ENCODE data around the gene GNAL.
"Not testable (repeated sequence)": the region's sequence is repeated elsewhere in the genome, so short reads cannot be mapped to it uniquely, and the experiment has no call there.

Gene GNAL

DNA sequence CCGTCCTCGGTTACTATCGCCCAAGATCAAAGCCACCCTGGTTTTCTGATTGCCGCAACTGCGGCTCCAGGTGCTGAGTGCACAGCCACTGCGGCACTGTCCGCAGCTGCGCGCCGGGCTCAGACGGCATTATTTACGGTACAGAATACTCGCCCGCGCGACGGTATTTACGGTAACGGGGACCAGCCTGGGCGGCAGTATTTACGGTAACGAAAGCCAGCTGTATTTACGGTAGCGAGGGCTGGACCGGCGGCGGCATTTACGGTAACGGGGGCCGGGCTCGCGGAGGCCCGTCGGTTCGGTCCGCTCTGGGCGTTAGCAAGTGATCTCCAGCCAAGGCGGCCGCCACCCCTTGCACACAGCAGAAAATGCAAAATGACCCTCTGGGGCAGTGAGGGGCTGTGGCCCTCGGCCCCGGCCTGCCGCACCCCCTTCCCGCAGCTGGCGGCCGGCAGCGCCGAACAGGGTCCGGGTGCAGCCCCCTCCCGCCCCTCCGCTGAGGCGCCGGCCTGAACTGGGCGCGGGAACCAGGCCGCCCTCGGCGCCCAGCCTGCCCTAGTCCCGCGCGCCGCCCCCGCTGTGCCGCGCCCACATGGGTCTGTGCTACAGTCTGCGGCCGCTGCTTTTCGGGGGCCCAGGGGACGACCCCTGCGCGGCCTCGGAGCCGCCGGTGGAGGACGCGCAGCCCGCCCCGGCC, at the start of gene GNAL:
Gene GNAL (plus strand): TSS at position 293 of the 697 bp plus-strand sequence. CDS start 300 bp downstream, at position 593.
- no peak for DNase-seq (ENCODE audit: low read depth)

DNA sequence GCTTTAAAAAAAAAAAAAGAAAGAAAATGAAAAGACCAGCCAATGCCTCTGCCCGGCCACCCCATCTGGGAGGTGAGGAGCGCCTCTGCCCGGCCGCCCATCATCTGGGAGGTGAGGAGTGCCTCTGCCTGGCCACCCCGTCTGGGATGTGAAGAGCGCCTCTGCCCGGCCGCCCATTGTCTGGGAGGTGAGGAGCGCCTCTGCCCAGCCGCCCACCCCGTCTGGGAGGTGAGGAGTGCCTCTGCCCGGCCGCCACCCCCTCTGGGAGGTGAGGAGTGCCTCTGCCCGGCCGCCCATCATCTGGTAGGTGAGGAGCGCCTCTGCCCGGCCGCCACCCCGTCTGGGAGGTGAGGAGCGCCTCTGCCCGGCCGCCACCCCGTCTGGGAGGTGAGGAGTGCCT, 41.8 kb upstream of the GNAL start:
- not testable (repeated sequence) for DNase-seq (ENCODE audit: low read depth)

DNA sequence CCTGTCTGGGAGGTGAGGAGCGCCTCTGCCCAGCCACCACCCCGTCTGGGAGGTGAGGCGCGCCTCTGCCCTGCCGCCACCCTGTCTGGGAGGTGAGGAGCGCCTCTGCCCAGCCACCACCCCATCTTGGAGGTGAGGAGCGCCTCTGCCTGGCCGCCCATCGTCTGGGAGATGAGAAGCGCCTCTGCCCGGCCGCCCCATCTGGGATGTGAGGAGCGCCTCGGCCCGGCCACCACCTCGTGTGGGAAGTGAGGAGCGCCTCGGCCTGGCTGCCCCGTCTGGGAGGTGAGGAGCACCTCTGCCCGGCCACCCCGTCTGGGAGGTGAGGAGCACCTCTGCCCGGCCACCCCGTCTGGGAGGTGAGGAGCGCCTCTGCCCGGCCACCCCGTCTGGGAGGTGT, 41.3 kb upstream of the GNAL start:
- DNase-seq (ENCODE audit: low read depth), result not testable (repeated sequence)

DNA sequence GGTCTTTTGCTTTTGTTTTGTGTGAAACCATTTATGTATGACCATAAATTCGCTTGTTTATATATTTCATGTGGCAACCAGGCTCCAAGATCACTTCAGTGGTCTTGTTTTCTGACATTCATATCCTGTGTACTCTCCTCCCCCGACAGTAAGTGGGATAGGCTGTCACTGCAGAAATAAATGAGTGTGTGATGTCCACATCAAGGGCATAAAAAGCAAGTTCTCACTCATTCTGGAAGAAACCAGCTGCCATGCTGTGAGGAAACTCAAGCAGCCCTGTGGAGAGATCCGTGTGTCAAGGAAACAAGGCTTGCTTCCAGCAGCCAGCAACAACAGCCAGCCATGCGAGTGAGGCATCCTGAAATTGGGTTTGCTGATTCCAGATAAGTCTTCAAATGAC, 39.2 kb upstream of the GNAL start:
- DNase-seq (ENCODE audit: low read depth), result no peak

DNA sequence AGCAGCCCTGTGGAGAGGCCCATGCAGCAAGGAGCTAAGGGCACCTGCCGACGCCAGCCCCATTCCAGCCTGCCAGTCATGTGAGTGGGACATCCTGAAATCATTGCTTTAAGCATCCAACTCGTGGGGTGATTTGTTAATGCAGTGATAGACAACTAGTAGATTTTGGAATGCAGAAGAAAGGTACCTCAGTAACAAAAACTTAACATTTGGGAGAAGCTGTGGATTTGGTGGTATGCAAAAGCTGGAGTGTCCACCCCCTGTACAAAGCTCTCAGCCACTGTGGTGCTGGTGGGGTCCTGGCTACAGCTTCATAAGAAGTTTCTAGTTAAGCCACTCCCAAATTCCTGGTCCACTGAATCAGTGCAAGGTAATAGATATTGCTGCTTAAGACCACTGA, 37.2 kb upstream of the GNAL start:
- no peak for DNase-seq (ENCODE audit: low read depth)

DNA sequence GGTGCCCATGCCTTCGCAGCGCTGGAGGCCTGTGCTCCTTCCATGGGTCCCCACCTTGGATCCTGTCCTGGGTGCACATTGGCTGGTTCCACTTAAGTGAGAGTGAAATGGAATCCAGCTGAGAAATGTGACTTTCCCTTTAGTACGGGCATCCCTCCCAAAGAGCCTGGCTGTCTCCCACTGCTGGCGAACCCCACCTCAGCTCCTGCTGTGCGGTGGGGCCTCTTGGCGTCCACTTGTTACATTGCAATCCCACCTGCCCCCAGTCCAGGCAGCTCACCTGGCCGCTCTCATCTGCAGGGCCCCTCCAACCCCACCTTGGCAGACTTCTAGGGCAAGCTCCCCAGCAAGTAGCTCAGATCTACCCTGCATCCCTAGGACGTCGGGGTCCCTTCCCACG, 35.5 kb upstream of the GNAL start:
- DNase-seq (ENCODE audit: low read depth), result no peak

DNA sequence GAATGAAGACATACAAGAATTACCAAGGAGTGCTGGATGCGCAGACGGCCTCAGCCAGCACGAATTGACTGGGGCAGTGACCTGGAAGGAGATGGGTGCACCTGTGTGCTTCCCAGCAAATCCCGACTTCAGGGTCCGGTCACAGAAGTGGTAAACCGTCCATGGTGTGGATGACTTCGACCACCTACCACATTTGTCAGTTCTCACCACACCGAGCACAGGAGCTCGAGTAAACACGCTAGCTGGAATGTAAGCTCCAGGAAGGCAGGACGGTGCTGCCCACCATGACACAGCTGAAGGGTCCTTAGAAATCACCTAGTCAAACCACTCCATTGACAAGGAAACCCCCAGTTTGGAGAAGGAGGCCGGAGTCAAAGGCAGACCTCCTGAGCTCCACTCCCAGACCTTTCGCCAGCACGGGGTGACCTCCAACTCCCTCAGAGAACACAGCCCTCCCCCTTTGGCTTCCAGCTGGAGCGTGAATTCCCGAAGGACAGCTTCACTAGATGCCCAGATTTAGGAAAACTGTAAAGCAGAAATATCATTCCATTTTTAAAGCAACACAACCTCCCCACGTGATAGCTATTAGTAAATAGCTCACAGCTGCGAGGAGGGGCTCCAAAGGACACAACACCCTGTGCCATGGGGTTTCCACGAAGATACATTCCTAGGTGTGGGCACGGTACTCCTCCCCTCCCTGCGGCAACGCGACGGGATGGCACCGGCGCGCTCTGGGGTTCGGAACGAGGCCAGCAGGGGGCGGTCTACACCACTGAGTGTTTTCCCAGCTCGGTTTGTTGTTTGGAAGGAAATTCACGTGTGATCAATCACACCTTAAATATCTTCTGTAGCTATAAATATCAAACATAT, 34.1 kb upstream of the GNAL start:
- DNase-seq (ENCODE audit: low read depth), result no peak

DNA sequence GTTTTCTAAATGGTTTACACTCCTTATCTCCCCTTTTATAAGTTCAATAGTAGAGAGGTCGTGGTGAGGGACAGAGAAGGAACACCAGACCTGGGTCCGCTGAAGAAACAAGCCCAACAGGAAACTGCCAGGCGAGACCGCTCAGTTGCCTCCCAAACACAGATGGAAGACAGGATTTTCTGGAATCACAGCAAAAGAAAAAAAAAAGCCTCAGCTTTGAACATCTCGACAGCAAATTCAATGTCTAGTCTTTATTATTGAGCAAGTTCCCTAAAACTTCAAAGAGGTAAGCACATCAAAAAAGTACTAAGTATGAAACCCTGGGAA, 33.5 kb upstream of the GNAL start:
- DNase-seq (ENCODE audit: low read depth), result no peak

DNA sequence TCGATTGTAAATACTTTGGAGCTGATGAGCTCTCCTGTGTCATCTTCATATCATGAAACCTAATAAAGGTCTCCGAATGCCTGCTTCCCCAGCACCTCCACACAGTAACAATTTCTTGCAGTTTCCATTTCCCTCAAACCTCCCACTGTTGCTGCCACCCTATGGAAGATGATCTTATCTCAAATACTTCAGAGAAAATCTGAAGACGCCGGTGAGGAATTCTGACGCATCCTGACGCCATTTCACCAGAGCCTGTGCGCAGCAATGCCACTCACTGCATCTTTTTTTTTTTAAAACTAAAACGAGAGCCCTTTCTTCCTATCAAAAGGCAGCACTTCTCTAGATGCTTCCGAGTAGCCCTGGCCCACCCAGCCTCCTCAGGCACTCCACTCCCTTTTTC, 31.9 kb upstream of the GNAL start:
- no peak for DNase-seq (ENCODE audit: low read depth)

DNA sequence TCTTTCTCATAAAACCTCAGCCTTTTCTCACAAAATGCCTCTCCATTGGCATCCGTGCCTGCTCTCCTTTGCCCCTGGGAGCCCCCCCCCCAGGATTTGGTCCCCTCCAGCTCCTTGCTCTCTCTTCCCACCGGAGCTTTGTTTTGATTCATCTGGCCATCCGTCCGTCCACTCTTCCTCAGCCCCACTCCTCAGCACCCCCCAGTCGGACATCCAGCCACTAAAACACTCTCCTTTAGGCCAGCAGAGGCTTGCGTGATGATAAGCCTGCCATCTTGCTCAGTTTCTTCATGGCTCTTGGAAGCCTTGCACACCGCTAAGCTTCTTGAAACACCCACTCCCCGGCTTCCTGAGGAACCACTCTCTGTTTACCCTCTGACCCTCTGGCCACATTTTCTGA, 31.5 kb upstream of the GNAL start:
- DNase-seq (ENCODE audit: low read depth), result no peak

DNA sequence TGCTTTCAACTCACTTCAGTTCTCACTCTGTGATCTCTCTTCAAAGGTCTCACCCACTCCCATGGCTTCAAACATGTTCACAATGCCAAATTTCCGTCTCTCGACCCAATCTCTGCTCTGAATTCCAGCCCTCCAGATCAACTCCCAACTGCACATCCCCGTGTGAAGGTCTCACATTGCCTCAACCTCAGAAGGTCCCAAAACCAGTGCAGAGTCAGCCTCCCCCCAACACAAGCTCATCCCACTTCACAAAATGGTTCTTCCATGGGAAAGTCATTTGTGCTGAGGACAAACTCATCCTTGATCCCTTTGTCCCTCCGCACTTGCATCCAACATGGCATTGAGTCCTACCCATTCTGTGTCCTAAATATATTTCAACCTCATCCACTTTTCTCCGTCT, 31.0 kb upstream of the GNAL start:
- DNase-seq (ENCODE audit: low read depth), result no peak

DNA sequence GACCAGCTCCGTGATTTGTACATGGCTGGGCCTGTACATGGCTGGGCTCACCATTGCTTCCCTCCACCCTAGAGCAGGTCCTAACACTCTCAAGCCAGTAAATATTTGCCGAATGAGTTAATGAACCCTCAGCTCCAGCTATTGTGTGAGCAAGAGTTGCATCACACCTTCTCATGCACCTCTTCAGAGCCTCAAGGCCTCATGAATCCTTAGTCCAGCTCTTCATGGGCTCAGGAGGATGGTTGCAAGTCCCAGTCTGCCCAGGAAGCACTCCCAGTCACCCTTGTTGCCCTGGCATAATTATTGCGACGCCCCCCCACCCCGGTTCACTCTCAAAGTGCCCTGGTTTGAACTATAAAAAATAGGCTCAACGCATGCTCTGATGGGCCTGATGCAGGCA, 30.1 kb upstream of the GNAL start:
- DNase-seq (ENCODE audit: low read depth), result no peak

DNA sequence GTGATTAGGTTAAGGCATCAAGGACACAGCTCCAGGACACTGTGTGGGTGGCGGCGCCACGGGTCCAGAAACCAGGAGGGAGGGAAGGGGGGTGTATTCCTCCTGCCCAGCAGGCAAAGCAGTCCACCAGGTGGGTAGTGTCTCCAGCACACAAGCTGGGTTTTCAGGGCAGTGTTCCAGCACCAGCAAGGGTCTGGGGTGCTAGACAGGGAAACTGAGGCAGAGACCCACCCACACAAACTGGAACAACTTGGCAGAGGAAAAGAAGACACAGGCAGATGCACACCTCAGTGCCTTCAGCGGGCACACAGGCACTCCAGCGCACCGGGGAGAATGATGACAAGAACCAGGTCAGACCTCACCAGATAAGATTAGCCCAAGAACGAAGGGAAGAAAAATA, 28.4 kb upstream of the GNAL start:
- no peak for DNase-seq (ENCODE audit: low read depth)

DNA sequence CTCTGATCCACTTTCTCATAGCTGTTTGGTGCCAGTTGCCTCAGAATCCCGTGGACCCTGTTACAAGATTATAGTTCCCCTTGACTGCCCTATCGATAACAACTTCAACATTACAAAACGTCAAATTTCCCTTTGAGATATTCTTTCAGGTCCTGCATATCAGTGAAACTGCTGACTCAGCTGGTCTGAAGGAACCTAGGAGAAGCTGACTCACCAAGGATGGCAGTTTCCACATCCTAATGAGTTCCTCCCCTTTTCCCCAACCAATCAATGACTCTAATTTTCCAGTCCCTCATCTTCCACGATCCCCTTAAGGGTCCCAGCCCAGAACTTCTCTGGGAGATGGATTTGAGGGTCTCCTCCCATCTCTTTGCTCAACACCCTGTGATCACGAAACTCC, 27.6 kb upstream of the GNAL start:
- DNase-seq (ENCODE audit: low read depth), result no peak

DNA sequence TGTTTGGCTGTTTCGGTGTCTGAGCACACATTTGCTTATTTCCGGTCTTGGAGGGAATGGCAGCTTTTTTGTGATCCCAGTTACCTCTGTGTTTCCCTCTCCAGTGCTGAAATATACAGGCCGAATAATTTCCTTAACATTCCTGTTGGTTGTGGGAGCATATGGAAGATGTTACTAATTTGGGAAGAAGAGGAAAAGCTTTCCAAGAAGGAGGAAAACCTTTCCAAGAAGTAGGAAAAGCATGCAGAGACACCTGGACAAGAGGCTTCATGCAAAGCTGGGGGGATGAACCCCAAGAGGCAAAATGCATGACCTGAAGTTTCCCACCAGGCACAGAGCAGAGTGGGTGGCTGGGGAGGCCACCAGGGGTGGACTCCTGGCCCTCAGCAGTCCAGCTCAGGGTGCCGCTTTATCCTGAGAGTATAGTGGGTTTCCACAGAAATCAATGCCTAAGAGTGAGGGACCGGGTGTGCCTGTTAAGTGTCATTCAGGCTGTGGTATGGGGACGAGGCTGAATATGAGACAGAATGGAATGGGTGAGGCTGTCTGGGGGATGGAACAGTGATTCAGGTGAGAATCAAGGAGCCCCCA, 25.5 kb upstream of the GNAL start:
- DNase-seq (ENCODE audit: low read depth), result no peak

DNA sequence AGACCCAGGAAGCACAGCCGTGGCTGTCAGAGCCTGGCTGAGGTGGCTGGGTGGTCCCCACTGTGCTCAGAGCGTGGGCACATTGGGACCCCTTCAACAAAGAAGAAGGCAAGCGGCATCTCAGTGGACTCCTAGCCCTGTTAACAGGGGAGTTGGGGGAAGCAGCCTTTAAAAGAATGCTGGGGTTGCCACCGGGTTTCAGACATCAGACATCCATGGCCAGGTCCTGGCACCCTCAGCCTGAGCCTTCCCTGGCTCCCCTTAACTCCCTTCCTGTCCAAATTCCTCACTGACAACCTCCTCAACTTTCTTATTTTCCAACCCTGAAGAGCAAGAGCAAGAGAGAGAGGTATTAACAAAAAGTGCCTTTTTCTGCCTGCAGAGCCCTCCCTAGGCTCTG, 24.8 kb upstream of the GNAL start:
- no peak for DNase-seq (ENCODE audit: low read depth)

DNA sequence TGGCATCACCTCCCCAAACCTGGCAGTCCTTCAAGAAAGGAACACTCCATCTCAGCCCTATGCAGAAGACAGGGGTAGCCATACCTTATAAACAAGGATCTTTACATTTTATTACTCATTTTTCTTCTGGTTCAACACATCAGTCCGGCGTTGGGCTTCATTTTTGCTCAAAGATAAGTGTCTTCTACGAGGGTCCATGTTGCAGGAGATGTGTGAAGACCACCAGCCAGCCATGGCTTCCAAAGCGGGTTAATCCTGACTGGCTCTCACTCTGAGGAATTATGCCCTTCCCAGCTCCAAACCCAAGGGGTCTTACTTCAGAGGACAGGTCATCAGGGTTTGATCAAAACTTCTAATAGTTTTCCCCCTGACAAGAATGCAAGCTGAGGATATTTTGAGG, 23.9 kb upstream of the GNAL start:
- no peak for DNase-seq (ENCODE audit: low read depth)

DNA sequence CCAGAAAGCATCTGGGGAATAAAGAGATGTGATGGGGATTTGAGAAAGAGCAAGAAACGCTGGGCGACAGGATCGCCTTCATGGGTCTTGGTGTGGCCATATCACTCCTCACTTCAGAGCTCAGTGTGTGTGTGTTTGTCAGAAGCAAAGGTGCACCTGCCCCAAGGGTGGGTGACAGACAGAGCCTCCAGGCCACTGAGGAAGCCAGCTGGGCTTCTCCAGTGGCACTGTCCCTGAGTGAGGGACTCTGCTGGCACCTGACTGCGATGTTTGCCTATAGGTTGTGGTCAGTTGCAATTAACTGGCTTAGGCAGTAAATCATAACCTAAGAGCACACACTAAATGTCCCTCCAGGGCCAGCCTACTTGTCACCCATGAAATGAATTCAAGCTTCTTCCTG, 23.5 kb upstream of the GNAL start:
- no peak for DNase-seq (ENCODE audit: low read depth)

DNA sequence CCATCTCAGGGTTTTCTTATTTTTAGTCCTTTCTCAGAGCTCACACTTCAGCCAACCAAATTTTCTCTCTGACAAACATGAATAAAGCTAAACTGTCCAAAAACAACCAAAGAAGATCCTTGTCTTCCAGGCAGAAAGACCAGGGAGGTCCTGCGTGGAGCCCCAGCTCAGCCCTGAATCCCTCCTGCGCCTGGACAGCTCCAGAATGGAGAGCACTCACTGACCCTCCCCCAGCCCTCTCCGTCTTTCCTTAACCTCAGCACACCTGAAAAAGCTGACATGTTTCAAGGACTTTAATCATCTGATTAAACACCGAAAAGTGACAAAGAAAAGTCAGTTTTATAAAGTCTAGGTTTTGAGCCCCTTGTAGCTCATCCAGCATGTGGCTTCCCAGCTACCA, 22.9 kb upstream of the GNAL start:
- DNase-seq (ENCODE audit: low read depth), result no peak

DNA sequence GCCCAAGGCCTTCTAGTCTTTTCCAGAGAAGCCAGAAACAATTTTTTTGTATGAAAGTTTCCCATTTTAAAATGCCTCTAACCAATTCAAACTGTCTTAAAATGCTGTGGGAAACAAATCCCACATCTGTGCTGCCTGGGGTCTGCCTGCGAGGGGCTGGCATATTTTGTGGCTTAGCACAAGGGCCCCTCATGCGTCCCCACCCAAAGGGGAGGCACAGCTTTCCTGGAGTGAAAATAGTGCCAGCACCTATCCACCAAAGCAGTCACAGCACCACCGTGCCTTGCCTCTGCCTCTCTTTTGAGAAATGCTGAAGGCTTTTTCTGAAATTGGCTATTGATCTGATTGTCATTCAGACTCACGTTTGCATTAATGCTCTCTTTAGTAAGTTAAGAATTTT, 22.2 kb upstream of the GNAL start:
- no peak for DNase-seq (ENCODE audit: low read depth)

DNA sequence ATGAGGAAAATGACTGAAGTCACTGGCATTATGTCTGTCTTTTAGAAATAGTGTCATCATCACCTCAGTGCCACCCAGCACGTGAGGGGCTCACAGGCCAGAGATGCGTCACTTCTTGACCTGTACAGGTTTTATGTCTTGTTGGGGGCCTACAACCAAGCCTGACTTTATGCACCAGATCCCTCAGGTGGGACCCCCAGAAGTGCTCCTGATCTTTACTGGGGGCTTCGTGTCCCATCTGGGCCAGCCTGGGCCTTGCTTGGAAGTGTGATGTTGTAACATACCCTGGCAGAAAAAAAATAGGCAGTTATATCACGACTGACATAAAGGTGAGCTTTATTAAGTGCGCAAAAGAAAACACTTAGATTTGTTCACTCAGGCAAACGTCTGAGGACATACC, 21.5 kb upstream of the GNAL start:
- no peak for DNase-seq (ENCODE audit: low read depth)

DNA sequence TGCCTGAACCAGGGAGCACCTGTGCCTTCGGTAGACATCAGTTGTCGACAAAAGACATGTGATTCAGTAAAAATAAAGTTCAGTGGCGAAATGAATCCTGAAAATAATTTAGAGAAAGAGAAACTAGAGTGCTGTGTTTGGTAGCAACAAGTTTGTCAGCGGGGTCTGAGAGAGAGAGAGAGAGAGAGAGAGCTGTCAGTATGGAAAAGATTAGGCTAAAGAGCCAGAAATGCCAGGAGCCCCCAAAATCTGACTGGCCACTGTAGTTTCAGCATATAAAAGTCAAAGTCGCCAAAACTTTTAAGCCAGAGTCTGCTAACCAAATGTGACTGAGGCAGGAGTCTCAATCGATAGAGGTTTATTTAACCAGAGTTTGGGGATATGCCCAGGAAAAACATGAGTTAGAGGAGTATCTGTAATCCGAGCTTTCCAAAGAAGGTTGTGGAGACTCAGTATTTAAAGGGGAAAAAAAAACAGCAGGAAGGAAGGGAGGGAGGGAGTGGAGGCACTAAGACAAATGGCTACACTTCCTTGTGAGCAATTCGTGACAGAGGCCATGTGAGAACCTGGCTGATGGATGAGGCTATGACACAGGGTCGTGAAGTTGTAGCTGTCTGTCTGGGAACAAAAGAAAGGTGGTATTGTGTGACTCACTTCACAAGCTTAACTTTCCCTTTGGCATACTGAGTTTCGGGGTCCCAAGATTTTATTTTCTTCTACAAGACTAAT, 20.5 kb upstream of the GNAL start:
- DNase-seq (ENCODE audit: low read depth), result no peak

Measured in HS-5 (cell line).